Nephron progenitor cell (in vitro differentiated cells): Measurements from ENCODE around the gene SEMA6D.
A peak's percentile ranks its signal among the peaks of the same experiment; 100 is the strongest.

Experiments used
- DNase-seq: peaks from one replicate; pipeline ENCODE4 v3.0.0; 2021
- H3K27ac Mint-ChIP-seq: 2 replicates; pipeline ENCODE4 v1.8.0; 2021; ENCODE audit warnings: mild to moderate bottlenecking, moderate library complexity, mixed read lengths
- H3K27me3 Mint-ChIP-seq: 2 replicates; pipeline ENCODE4 v1.8.0; 2021; ENCODE audit warnings: mild to moderate bottlenecking, low read depth, mixed read lengths; ENCODE audit not compliant: poor library complexity
- H3K36me3 Mint-ChIP-seq: 2 replicates; pipeline ENCODE4 v1.8.0; 2021; ENCODE audit warnings: low read depth, mixed read lengths
- H3K4me1 Mint-ChIP-seq: 2 replicates; pipeline ENCODE4 v1.8.0; 2021; ENCODE audit warnings: mixed read lengths
- H3K4me3 Mint-ChIP-seq: 2 replicates; pipeline ENCODE4 v1.8.0; 2021; ENCODE audit warnings: mild to moderate bottlenecking, moderate library complexity, mixed read lengths
- H3K9me3 Mint-ChIP-seq: 2 replicates; pipeline ENCODE4 v1.8.0; 2021; ENCODE audit warnings: mild to moderate bottlenecking, moderate library complexity, mixed read lengths
- TF ChIP-seq, protein P1 (sequence below): fragments of 200-600 bp; sonication (generic); IDR thresholded peaks from 2 replicates; pipeline ENCODE4 v1.5.0; 2021; ENCODE audit warnings: antibody characterized with exemption

The SEMA6D gene, protein sequence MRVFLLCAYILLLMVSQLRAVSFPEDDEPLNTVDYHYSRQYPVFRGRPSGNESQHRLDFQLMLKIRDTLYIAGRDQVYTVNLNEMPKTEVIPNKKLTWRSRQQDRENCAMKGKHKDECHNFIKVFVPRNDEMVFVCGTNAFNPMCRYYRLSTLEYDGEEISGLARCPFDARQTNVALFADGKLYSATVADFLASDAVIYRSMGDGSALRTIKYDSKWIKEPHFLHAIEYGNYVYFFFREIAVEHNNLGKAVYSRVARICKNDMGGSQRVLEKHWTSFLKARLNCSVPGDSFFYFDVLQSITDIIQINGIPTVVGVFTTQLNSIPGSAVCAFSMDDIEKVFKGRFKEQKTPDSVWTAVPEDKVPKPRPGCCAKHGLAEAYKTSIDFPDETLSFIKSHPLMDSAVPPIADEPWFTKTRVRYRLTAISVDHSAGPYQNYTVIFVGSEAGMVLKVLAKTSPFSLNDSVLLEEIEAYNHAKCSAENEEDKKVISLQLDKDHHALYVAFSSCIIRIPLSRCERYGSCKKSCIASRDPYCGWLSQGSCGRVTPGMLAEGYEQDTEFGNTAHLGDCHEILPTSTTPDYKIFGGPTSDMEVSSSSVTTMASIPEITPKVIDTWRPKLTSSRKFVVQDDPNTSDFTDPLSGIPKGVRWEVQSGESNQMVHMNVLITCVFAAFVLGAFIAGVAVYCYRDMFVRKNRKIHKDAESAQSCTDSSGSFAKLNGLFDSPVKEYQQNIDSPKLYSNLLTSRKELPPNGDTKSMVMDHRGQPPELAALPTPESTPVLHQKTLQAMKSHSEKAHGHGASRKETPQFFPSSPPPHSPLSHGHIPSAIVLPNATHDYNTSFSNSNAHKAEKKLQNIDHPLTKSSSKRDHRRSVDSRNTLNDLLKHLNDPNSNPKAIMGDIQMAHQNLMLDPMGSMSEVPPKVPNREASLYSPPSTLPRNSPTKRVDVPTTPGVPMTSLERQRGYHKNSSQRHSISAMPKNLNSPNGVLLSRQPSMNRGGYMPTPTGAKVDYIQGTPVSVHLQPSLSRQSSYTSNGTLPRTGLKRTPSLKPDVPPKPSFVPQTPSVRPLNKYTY

DNA sequence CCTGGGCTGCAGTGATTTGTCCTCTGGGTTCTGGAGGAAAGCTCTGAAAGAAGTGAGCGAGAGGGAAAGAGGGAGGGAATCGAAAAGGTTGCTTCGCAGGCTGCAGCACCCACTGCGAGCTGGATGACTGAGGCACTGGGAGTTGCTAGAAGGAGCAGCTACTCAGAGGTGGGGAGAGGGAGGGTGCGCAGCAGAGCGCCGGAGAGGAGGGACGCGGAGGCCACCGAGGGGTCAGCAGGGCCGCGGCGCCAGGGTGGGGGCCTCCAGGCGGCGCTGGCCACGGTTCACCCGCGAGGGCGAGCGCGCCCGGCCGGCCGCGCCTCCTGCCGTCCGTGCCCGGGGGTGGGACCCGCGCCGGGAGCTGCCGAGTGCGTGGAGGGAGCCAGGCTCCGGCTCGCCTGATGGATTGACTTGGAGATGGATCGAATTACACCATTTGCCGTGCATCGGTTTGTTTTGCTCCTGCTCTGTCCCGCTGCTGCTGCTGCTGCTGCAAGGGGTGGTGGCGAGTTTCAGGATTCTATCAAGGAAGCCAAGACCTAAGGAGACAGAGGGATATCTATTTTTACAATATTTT is at the start of gene SEMA6D:
Gene SEMA6D, plus strand, starts transcription at position 470 of the 577 bp plus-strand sequence. CDS start 42,294 bp downstream, outside the sequence.
- Mint-ChIP-seq H3K36me3 (no peaks in the 10 kb centered on the region), H3K27ac (peak within 1 kb of the TSS; percentile 100), H3K4me1 (peaks cover 69% of the 10 kb centered on the region), H3K27me3 (peaks cover 13% of the 10 kb centered on the region), H3K4me3 (peak within 1 kb of the TSS; percentile 99), H3K9me3 (peaks cover 3% of the 10 kb centered on the region)
- DNase-seq: peak; percentile 92
- TF ChIP-seq, protein P1, sequence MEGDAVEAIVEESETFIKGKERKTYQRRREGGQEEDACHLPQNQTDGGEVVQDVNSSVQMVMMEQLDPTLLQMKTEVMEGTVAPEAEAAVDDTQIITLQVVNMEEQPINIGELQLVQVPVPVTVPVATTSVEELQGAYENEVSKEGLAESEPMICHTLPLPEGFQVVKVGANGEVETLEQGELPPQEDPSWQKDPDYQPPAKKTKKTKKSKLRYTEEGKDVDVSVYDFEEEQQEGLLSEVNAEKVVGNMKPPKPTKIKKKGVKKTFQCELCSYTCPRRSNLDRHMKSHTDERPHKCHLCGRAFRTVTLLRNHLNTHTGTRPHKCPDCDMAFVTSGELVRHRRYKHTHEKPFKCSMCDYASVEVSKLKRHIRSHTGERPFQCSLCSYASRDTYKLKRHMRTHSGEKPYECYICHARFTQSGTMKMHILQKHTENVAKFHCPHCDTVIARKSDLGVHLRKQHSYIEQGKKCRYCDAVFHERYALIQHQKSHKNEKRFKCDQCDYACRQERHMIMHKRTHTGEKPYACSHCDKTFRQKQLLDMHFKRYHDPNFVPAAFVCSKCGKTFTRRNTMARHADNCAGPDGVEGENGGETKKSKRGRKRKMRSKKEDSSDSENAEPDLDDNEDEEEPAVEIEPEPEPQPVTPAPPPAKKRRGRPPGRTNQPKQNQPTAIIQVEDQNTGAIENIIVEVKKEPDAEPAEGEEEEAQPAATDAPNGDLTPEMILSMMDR: no peak

DNA sequence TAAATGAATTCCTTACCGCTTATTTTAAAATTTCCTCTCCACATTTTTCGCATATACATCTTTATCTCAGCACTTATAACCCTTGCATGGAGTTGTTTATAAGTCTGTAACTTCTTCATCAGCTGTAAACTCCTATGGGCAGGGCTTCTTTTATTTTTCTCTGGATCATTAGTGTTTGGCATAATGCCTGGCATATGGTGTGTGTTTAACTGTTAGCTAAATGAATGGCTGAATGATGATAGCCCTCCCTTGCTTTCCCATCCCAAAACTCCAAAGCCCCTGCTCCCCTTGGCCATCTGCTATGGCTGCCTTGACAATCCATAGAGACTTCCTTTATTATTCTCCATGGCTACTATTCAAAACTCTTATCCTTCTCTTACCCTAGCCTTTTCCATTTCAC is 48.1 kb upstream of the SEMA6D start:
- Mint-ChIP-seq H3K4me1 (peaks cover 12% of the 10 kb centered on the region), H3K9me3 (no peaks in the 10 kb centered on the region), H3K27ac (no peak overlapping the region), H3K36me3 (no peaks in the 10 kb centered on the region), H3K4me3 (no peak overlapping the region), H3K27me3 (peaks cover 13% of the 10 kb centered on the region)
- DNase-seq: no peak
- TF ChIP-seq, protein P1: no peak

DNA sequence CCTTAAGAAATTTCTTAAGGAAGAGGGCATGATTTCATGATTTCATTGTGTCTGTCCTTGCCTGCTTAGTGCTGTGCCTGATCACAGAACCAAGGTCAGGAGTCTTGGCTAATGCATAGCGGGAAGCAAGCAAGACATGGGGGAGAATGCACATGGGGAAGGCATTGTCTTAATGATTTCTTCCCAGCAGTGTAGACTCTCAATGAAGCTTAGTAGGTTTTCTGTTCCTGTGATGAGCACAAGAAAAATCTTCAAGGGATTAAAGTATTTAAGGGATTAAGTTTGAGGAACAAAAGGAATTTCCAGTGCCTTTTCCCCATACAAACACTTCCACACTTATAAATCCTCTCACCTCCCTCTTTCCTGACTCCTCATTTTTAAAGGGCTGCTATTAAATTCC is 46.9 kb upstream of the SEMA6D start:
- no peak for DNase-seq
- H3K4me1 Mint-ChIP-seq: peaks cover 12% of the 10 kb centered on the region
- no peak overlapping the region for H3K27ac Mint-ChIP-seq
- H3K4me3 Mint-ChIP-seq: no peak overlapping the region
- no peaks in the 10 kb centered on the region for H3K9me3 Mint-ChIP-seq
- H3K36me3 Mint-ChIP-seq: no peaks in the 10 kb centered on the region
- H3K27me3 Mint-ChIP-seq: peaks cover 12% of the 10 kb centered on the region
- TF ChIP-seq, protein P1: no peak

DNA sequence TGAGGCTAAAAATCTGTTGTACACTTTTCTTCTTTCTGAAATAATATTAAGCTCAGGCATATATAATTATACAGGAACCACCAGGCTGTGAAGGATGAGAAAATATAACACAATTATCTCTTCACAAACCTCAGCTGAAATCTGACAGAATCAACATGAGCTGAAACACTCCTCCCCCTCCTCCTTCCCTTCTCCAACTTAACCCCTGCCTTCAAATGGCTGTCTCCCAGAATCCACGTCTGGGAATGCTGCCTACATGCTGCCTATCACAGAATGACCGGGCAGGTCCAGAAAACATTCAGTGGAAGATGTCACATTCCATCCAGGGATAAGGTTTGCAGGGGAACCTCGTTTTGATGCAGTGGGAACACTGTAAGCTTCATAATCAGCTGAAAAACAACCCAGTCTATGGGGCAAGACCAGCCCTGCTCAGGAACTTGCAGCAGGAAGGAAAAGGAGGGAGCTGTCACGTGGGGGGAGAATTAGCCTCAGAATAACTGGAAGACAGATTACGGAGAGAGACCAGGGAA is 44.0 kb upstream of the SEMA6D start:
- no peak for DNase-seq
- H3K27me3 Mint-ChIP-seq: peaks cover 10% of the 10 kb centered on the region
- no peak overlapping the region for H3K27ac Mint-ChIP-seq
- H3K9me3 Mint-ChIP-seq: peaks cover 8% of the 10 kb centered on the region
- H3K36me3 Mint-ChIP-seq: peaks cover 5% of the 10 kb centered on the region
- TF ChIP-seq, protein P1: no peak
- no peak overlapping the region for H3K4me3 Mint-ChIP-seq
- H3K4me1 Mint-ChIP-seq: peaks cover 17% of the 10 kb centered on the region

DNA sequence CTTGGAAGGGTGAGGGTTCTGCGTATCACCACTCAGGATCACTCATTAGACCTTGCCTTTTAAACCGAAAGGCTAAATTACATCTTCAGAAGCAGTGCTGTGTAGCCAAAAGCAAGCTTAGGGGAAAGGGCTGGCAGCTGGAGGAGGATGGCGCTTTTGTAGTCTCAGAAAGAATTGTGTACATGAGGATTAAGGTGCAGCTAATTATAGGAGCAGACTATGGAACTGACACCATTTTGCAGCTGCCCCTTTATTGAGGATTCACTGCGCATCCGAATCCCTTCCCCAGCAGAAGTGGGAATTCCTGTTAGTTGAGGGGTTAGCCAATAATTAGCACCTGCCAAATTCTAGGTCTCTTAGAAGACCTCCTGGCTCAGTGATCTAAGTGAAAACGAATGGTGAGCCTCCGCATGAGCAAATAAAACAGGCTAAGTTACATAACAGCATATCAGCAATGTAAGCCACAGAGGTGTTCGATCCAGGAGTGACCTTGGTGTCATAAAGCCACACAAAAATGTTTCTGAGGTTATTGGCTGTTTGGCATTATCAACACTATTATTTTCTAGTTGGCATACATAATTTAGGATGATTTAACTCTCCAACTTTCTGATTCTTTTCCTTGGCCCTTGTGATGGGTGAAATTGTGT is 42.6 kb upstream of the SEMA6D start:
- Mint-ChIP-seq H3K4me1 (peaks cover 17% of the 10 kb centered on the region), H3K36me3 (peaks cover 5% of the 10 kb centered on the region), H3K27me3 (peaks cover 10% of the 10 kb centered on the region), H3K27ac (no peak overlapping the region), H3K4me3 (no peak overlapping the region), H3K9me3 (peaks cover 8% of the 10 kb centered on the region)
- TF ChIP-seq, protein P1: no peak
- DNase-seq: no peak
